Uterus (tissue), 2 donors: ENCODE results near the gene TBKBP1.

ENCODE experiments used
- CTCF ChIP-seq, 4 experiments: fragments of 200-600 bp in 2 of 4; fragments of 450-650 bp in 2 of 4; sonication (generic) in 2 of 4; IDR thresholded peaks; one replicate each; pipeline ENCODE4 v1.5.1; 2016 to 2019; ENCODE audit warnings: antibody characterized with exemption in 4 of 4, mild to moderate bottlenecking in 2 of 4, moderate library complexity in 1 of 4
- POLR2A ChIP-seq, 2 donors: fragments of 450-650 bp; IDR thresholded peaks; one replicate each; pipeline ENCODE4 v1.6.1; 2016; ENCODE audit warnings: antibody characterized with exemption in 2 of 2, mild to moderate bottlenecking in 1 of 2, moderate library complexity in 1 of 2

DNA sequence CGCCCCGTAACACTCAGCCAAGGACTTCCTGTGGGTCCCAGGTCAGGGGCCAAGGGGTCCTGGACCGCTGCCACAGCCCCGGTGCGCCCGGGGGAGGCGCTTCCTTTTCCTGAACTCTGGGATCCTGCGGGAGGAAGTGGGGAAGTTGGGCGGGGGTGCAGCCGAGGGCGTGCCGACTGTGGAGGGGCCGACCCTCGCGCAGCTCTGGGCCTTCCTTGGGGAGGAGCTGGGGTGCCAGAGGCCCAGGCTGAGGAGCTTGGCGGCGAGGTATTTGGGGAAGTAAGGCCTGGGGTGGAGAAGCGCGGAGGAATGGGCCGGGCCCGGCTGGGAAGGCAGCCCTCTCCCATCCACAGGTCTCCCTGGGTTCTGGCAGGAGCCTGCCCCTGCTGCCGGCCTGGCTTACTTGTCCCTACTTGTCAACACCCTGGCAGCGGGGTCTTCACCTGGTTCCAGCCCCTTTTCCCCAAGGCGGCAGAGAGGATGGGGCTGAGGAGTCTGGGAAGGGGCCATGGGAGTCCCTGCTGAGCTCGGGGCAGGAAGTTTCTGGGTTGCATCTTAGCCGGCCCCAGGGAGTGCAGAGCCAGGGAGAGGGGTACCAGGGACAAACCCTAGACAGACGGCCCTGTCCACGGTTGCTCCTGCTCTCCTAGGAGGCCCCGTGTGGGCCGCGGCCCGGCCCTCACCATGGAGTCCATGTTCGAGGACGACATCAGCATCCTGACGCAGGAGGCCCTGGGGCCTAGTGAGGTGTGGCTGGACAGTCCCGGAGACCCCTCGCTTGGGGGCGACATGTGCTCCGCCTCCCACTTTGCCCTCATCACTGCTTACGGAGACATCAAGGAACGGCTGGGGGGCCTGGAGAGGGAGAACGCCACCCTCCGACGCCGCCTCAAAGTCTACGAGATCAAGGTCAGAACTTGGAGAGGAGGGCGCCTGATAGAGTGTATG lies 1.7 kb downstream of the TBKBP1 start:
- no peak for TF ChIP-seq POLR2A (IDR thresholded peaks at IDR 0.05)
- TF ChIP-seq CTCF (IDR thresholded peaks at IDR 0.05): no peak
